ENCODE results near the gene ITGB1. TPM values are rescaled to one million over a fixed set of nuclear protein-coding genes. Genes with fewer than 3 reads are reported as not detected.
A peak's percentile ranks its signal among the peaks of the same experiment; 100 is the strongest.

Gene ITGB1
- total and polyA plus RNA-seq, 9 of the 15 experiments (the other 6 are each of a cell fraction or from before 2014, with no cell fraction given), result 40.2 to 194 (median 155) TPM

GRCh38 chr10:33005322-33006301, 47.6 kb upstream of the ITGB1 start (continued):
- TF ChIP-seq PRDM10 (IDR thresholded peaks at IDR 0.05; ENCODE audit: partially characterized antibody) (no peak), CHD1 (IDR thresholded peaks at IDR 0.05; ENCODE audit: low read length) (no peak), ZNF644 (tag; IDR thresholded peaks at IDR 0.05; ENCODE audit: low read depth) (no peak), NCOA2 (IDR thresholded peaks at IDR 0.05; ENCODE audit: partially characterized antibody in 2 of 2) (no peak), BRCA1 (IDR thresholded peaks at IDR 0.05) (no peak), BRCA1 (CRISPR knock-in tag; IDR thresholded peaks at IDR 0.05) (no peak), ZNF707 (CRISPR knock-in tag; conservative IDR thresholded peaks at IDR 0.05) (no peak), ZNF146 (CRISPR knock-in tag; IDR thresholded peaks at IDR 0.05; ENCODE audit: unreplicated experiment) (no peak), MNT (conservative IDR thresholded peaks at IDR 0.05) (peak in 1 of 2 experiments; percentile 27; a peak in 1 of 4 replicates), SMAD1 (IDR thresholded peaks at IDR 0.05; ENCODE audit: low read depth, low read length, partially characterized antibody) (no peak), BRF2 (IDR thresholded peaks at IDR 0.05; ENCODE audit: borderline replicate concordance, insufficient read depth, insufficient read length) (no peak), ZBTB9 (CRISPR knock-in tag; IDR thresholded peaks at IDR 0.05) (no peak), KDM2B (CRISPR knock-in tag; IDR thresholded peaks at IDR 0.05) (no peak), ZBTB2 (IDR thresholded peaks at IDR 0.05) (peak; percentile 13; the same call in 1 of the 2 replicates), POLR2A (conservative IDR thresholded peaks at IDR 0.05) (no peak), ZNF668 (CRISPR knock-in tag; IDR thresholded peaks at IDR 0.05) (no peak), NFATC3 (IDR thresholded peaks at IDR 0.05) (no peak), ZNF140 (CRISPR knock-in tag; IDR thresholded peaks at IDR 0.05) (no peak)
